ENCODE results near the gene COL18A1.
"Not testable (repeated sequence)": the region's sequence is repeated elsewhere in the genome, so short reads cannot be mapped to it uniquely, and the experiment has no call there.

COL18A1 gene

DNA sequence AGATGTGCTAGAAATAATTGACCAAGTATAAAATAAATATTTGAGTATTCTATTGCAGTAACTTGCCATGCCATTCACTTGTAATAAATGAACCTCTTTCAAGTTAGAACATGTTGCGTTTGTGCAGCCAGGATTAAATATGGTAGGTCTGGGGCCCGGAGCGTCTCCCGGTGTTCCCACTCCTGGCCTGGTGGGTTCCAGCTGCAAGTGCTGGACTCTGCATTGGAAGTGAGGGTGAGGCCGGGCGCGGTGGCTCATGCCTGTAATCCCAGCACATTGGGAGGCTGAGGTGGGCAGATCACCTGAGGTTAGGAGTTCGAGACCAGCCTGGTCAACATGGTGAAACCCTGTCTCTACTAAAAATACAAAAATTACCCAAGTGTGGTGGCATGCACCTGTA lies 156.3 kb downstream of the COL18A1 start:
- not testable (repeated sequence) for DNase-seq (ENCODE audit: low read depth)

DNA sequence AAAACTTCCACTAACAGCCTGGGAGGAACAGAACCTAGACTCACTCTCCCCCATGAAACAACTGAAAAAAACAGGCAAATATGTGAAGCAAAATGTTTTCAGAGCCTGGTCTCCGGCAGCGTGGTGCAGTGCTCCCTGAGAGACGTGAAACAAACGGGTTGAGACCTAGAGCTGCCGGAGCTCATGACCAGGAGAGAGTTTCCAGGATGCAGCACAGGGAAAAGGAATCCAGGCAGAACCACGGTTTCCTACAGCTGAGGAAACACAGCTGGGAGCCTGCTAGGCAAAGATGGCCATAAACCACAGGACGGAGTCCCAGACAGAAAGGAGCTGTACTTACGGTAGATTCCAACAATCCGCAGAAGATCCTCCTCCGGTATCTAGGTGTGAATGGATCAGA lies 157.4 kb downstream of the COL18A1 start:
- no peak for DNase-seq (ENCODE audit: low read depth)

DNA sequence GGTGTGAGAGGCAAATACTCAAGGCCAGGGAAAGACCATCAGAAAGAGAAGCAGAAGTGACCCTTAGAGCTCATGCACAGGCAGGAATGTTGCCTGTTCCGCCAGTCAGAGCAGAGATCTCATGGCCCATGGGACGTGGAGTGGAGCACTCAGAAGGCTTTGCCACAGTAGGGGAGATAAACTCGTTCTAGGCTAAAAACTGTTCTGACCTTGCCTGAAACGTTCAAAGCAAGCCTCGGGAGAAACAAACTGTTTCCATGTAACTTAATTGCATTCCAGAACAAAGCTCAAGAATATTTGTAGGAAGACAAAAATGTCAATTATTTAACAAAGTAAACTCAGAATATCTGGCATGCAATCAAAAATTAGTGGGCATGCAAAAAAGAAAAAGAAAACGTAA lies 158.0 kb downstream of the COL18A1 start:
- DNase-seq (ENCODE audit: low read depth): no peak
